ENCODE measurements around the gene TAP1.

DNA sequence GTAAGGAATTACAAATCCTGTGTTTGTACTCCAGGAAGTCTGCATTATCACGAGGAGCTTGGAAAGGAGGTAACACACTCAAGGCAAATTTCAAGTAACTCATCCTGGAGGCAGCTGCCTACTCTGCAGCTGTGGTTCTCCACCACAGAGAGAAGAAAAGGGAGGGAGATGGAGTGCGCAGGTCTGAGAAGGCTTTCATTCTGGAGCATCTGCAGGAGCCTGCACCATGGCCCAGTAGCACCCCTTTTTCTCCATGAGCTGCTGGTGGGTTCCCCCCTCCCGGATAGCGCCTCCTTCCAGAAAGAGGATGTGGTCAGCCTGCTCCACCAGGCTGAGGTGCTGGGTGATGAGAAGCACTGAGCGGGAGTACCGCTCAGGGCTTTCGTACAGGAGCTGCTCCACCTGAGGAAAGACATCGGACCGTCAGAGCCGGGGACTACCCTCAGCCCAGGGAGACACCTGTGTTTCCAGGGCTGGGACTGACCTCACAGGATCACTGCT lies 8.1 kb downstream of the TAP1 start:
- TF ChIP-seq, protein P1, sequence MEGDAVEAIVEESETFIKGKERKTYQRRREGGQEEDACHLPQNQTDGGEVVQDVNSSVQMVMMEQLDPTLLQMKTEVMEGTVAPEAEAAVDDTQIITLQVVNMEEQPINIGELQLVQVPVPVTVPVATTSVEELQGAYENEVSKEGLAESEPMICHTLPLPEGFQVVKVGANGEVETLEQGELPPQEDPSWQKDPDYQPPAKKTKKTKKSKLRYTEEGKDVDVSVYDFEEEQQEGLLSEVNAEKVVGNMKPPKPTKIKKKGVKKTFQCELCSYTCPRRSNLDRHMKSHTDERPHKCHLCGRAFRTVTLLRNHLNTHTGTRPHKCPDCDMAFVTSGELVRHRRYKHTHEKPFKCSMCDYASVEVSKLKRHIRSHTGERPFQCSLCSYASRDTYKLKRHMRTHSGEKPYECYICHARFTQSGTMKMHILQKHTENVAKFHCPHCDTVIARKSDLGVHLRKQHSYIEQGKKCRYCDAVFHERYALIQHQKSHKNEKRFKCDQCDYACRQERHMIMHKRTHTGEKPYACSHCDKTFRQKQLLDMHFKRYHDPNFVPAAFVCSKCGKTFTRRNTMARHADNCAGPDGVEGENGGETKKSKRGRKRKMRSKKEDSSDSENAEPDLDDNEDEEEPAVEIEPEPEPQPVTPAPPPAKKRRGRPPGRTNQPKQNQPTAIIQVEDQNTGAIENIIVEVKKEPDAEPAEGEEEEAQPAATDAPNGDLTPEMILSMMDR (IDR thresholded peaks at IDR 0.05) = no peak
- no peak for TF ChIP-seq POLR2A (IDR thresholded peaks at IDR 0.05)
